ENCODE measurements around the gene CDH13. TPM values are rescaled to one million over a fixed set of nuclear protein-coding genes. Genes with fewer than 3 reads are reported as not detected.

CDH13 gene
- polyA plus RNA-seq (2013): 11.5 and 11.7 TPM in 2 replicates

- Histone ChIP-seq H4K12ac (ENCODE audit: low read depth, low read length) (peak within 1 kb of the TSS; percentile 45), H2AFZ (ENCODE audit: insufficient read depth, low read length, poor library complexity) (peak within 1 kb of the TSS; percentile 72), H3K79me1 (ENCODE audit: low read length) (peaks cover 12% of the 10 kb centered on the region), H2BK5ac (ENCODE audit: low read depth, low read length, poor library complexity) (peak within 1 kb of the TSS; percentile 16), H3K4ac (ENCODE audit: low read depth, low read length) (no peak within 1 kb of the TSS), H3K4me1 (ENCODE audit: control insufficient read depth in 1 of 2, insufficient read depth in 2 of 2, low read length in 2 of 2) (peaks cover 14 to 23% of the 10 kb centered on the region in 2 experiments), H3K27me3 (ENCODE audit: insufficient read depth, low read length) (peaks cover 14% of the 10 kb centered on the region), H3K4me3 (ENCODE audit: low read depth, low read length) (peak within 1 kb of the TSS; percentile 77), H2BK12ac (ENCODE audit: low read length) (peak within 1 kb of the TSS; percentile 76), H3K18ac (ENCODE audit: low read length) (peak within 1 kb of the TSS; percentile 81), H3K23ac (ENCODE audit: low read length) (no peak within 1 kb of the TSS), H3K27ac (ENCODE audit: low read depth, low read length) (no peak within 1 kb of the TSS), H3K14ac (ENCODE audit: low read length) (peak within 1 kb of the TSS; percentile 47), H2BK120ac (ENCODE audit: insufficient read depth, low read length, poor library complexity) (peak within 1 kb of the TSS; percentile 64), H2AK5ac (ENCODE audit: low read length) (no peak within 1 kb of the TSS), H4K91ac (ENCODE audit: low read depth, low read length) (peak within 1 kb of the TSS; percentile 60), H3K9ac (ENCODE audit: low read length) (peak within 1 kb of the TSS; percentile 67), H3K4me2 (ENCODE audit: low read length) (peak within 1 kb of the TSS; percentile 73), H4K8ac (ENCODE audit: low read depth, low read length) (peak within 1 kb of the TSS; percentile 21), H3K36me3 (ENCODE audit: control insufficient read depth in 1 of 2, insufficient read depth in 2 of 2, low read length in 2 of 2) (no peaks in the 10 kb centered on the region), H3K9me3 (ENCODE audit: insufficient read depth, low read depth, low read length) (no peaks in the 10 kb centered on the region), H3K79me2 (ENCODE audit: control insufficient read depth, insufficient read depth, low read length, poor library complexity) (peaks cover 3% of the 10 kb centered on the region)
- WGBS (ENCODE audit: extremely low coverage, insufficient coverage, insufficient read length): no CpG with 5 or more reads among the region's 39 CpGs
- no peak for DNase-seq
These were observed at the start of gene CDH13 for GRCh38 chr16:82626791-82627261. TSS of gene CDH13 (plus strand) at chr16:82626969.

DNA sequence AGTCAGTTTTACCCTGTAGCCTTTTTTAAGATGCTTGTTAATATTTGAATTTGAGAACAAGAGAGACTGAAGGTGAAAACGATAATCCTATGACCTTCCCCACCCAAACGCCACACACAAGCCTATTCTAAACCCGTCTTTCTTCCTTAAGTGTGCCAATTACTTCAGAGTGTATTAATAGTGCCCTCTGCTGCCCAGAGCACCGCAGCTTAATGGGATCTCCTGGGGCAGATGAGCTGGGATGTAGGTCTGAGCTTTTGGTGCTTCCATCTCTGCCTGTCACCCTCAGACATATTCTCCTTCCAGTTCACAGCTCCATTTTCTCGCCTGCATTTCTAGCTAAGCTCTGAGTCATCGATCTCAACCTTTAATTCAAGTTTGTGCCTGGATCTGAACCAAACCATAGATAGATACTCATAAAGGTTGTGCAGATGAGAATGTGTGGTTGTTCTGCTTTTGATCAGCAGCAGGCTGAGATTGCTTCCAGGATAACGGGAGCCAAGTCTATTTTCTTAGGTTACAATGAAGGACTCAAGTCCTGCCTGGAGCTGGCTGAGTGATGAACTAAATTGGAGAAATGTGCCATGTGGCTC is 46.4 kb upstream of the CDH13 start:
- no CpG with 5 or more reads among the region's 7 CpGs for WGBS (ENCODE audit: extremely low coverage, insufficient coverage, insufficient read length)
- Histone ChIP-seq H3K4ac (ENCODE audit: low read depth, low read length) (no peak overlapping the region), H3K23ac (ENCODE audit: low read length) (no peak overlapping the region), H2AK5ac (ENCODE audit: low read length) (no peak overlapping the region), H3K79me1 (ENCODE audit: low read length) (no peaks in the 10 kb centered on the region), H3K79me2 (ENCODE audit: control insufficient read depth, insufficient read depth, low read length, poor library complexity) (no peaks in the 10 kb centered on the region), H3K4me1 (ENCODE audit: control insufficient read depth in 1 of 2, insufficient read depth in 2 of 2, low read length in 2 of 2) (no peaks in the 10 kb centered on the region), H3K9me3 (ENCODE audit: insufficient read depth, low read depth, low read length) (no peaks in the 10 kb centered on the region), H3K36me3 (ENCODE audit: control insufficient read depth in 1 of 2, insufficient read depth in 2 of 2, low read length in 2 of 2) (no peaks in the 10 kb centered on the region), H3K9ac (ENCODE audit: low read length) (no peak overlapping the region), H3K14ac (ENCODE audit: low read length) (no peak overlapping the region), H4K12ac (ENCODE audit: low read depth, low read length) (no peak overlapping the region), H3K27me3 (ENCODE audit: insufficient read depth, low read length) (no peaks in the 10 kb centered on the region), H3K27ac (ENCODE audit: low read depth, low read length) (no peak overlapping the region), H4K8ac (ENCODE audit: low read depth, low read length) (no peak overlapping the region), H2BK120ac (ENCODE audit: insufficient read depth, low read length, poor library complexity) (no peak overlapping the region), H3K4me2 (ENCODE audit: low read length) (no peak overlapping the region), H2BK12ac (ENCODE audit: low read length) (no peak overlapping the region), H2BK5ac (ENCODE audit: low read depth, low read length, poor library complexity) (no peak overlapping the region), H2AFZ (ENCODE audit: insufficient read depth, low read length, poor library complexity) (no peak overlapping the region), H3K4me3 (ENCODE audit: low read depth, low read length) (no peak overlapping the region), H3K18ac (ENCODE audit: low read length) (no peak overlapping the region), H4K91ac (ENCODE audit: low read depth, low read length) (no peak overlapping the region)
- DNase-seq: no peak

GRCh38 chr16:82582975-82583374 is 43.8 kb upstream of the CDH13 start:
- Histone ChIP-seq H2BK120ac (ENCODE audit: insufficient read depth, low read length, poor library complexity) (no peak overlapping the region), H3K79me1 (ENCODE audit: low read length) (no peaks in the 10 kb centered on the region), H3K27me3 (ENCODE audit: insufficient read depth, low read length) (no peaks in the 10 kb centered on the region), H2AFZ (ENCODE audit: insufficient read depth, low read length, poor library complexity) (no peak overlapping the region), H3K4me3 (ENCODE audit: low read depth, low read length) (no peak overlapping the region), H3K36me3 (ENCODE audit: control insufficient read depth in 1 of 2, insufficient read depth in 2 of 2, low read length in 2 of 2) (no peaks in the 10 kb centered on the region), H3K9me3 (ENCODE audit: insufficient read depth, low read depth, low read length) (no peaks in the 10 kb centered on the region), H3K4me1 (ENCODE audit: control insufficient read depth in 1 of 2, insufficient read depth in 2 of 2, low read length in 2 of 2) (no peaks in the 10 kb centered on the region), H3K4ac (ENCODE audit: low read depth, low read length) (no peak overlapping the region), H3K14ac (ENCODE audit: low read length) (no peak overlapping the region), H4K12ac (ENCODE audit: low read depth, low read length) (no peak overlapping the region), H4K8ac (ENCODE audit: low read depth, low read length) (no peak overlapping the region), H3K23ac (ENCODE audit: low read length) (no peak overlapping the region), H2AK5ac (ENCODE audit: low read length) (no peak overlapping the region), H3K9ac (ENCODE audit: low read length) (no peak overlapping the region), H3K18ac (ENCODE audit: low read length) (no peak overlapping the region), H2BK5ac (ENCODE audit: low read depth, low read length, poor library complexity) (no peak overlapping the region), H3K4me2 (ENCODE audit: low read length) (no peak overlapping the region), H3K79me2 (ENCODE audit: control insufficient read depth, insufficient read depth, low read length, poor library complexity) (no peaks in the 10 kb centered on the region), H2BK12ac (ENCODE audit: low read length) (no peak overlapping the region), H3K27ac (ENCODE audit: low read depth, low read length) (no peak overlapping the region), H4K91ac (ENCODE audit: low read depth, low read length) (no peak overlapping the region)
- no peak for DNase-seq
- no CpG with 5 or more reads among the region's 6 CpGs for WGBS (ENCODE audit: extremely low coverage, insufficient coverage, insufficient read length)

DNA sequence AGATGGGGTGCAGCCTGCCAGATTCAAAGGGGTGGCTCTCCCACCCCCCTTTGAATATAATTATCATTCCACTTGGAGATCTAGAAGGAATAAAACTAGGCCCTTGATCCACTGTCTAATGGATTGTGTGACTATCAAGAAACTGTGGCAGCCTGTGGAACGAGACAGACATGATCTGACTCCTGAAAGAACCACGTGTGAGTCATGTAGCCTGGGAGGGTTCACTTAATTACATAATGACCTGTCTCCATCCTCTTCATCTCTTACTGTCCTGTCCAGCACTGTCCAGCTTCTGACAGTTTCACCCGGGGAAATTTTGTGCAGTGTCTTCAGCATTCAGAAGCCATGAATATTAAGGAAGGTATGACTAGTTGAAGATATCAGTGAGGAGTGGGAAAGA is 43.3 kb upstream of the CDH13 start:
- H2AFZ ChIP-seq (ENCODE audit: insufficient read depth, low read length, poor library complexity): no peak overlapping the region
- no peaks in the 10 kb centered on the region for H3K36me3 ChIP-seq (ENCODE audit: control insufficient read depth in 1 of 2, insufficient read depth in 2 of 2, low read length in 2 of 2)
- no peaks in the 10 kb centered on the region for H3K9me3 ChIP-seq (ENCODE audit: insufficient read depth, low read depth, low read length)
- no peak overlapping the region for H3K14ac ChIP-seq (ENCODE audit: low read length)
- H3K79me1 ChIP-seq (ENCODE audit: low read length): no peaks in the 10 kb centered on the region
- no peak overlapping the region for H4K12ac ChIP-seq (ENCODE audit: low read depth, low read length)
- DNase-seq: no peak
- H3K4me3 ChIP-seq (ENCODE audit: low read depth, low read length): no peak overlapping the region
- H2BK120ac ChIP-seq (ENCODE audit: insufficient read depth, low read length, poor library complexity): no peak overlapping the region
- H3K27me3 ChIP-seq (ENCODE audit: insufficient read depth, low read length): no peaks in the 10 kb centered on the region
- H3K18ac ChIP-seq (ENCODE audit: low read length): no peak overlapping the region
- no peak overlapping the region for H2BK12ac ChIP-seq (ENCODE audit: low read length)
- H3K79me2 ChIP-seq (ENCODE audit: control insufficient read depth, insufficient read depth, low read length, poor library complexity): no peaks in the 10 kb centered on the region
- no peaks in the 10 kb centered on the region for H3K4me1 ChIP-seq (ENCODE audit: control insufficient read depth in 1 of 2, insufficient read depth in 2 of 2, low read length in 2 of 2)
- no peak overlapping the region for H3K23ac ChIP-seq (ENCODE audit: low read length)
- H4K8ac ChIP-seq (ENCODE audit: low read depth, low read length): no peak overlapping the region
- no peak overlapping the region for H3K9ac ChIP-seq (ENCODE audit: low read length)
- no CpG with 5 or more reads among the region's 3 CpGs for WGBS (ENCODE audit: extremely low coverage, insufficient coverage, insufficient read length)
- no peak overlapping the region for H3K4me2 ChIP-seq (ENCODE audit: low read length)
- H2BK5ac ChIP-seq (ENCODE audit: low read depth, low read length, poor library complexity): no peak overlapping the region
- no peak overlapping the region for H3K27ac ChIP-seq (ENCODE audit: low read depth, low read length)
- H2AK5ac ChIP-seq (ENCODE audit: low read length): no peak overlapping the region
- H3K4ac ChIP-seq (ENCODE audit: low read depth, low read length): no peak overlapping the region
- H4K91ac ChIP-seq (ENCODE audit: low read depth, low read length): no peak overlapping the region

Data from trophoblast cell (in vitro differentiated cells and primary cell).